Hepatocyte (in vitro differentiated cells): ENCODE data around the gene CDH18.

Experiments
- EZH2 ChIP-seq: fragments of 200-600 bp; sonication (generic); IDR thresholded peaks from 2 replicates; pipeline ENCODE4 v1.6.1; 2016; ENCODE audit warnings: antibody characterized with exemption, mild to moderate bottlenecking, borderline replicate concordance
- EZH2phosphoT487 ChIP-seq: fragments of 200-600 bp; sonication (generic); IDR thresholded peaks from one replicate; pipeline ENCODE4 v1.6.1; 2018; ENCODE audit warnings: antibody characterized with exemption, mild to moderate bottlenecking, low read depth, moderate library complexity; ENCODE audit not compliant: unreplicated experiment, severe bottlenecking
- TF ChIP-seq, protein P1 (sequence below): fragments of 200-600 bp; sonication (generic); IDR thresholded peaks from 2 replicates; pipeline ENCODE4 v1.5.1; 2016; ENCODE audit warnings: antibody characterized with exemption, mild to moderate bottlenecking; ENCODE audit not compliant: poor library complexity

DNA sequence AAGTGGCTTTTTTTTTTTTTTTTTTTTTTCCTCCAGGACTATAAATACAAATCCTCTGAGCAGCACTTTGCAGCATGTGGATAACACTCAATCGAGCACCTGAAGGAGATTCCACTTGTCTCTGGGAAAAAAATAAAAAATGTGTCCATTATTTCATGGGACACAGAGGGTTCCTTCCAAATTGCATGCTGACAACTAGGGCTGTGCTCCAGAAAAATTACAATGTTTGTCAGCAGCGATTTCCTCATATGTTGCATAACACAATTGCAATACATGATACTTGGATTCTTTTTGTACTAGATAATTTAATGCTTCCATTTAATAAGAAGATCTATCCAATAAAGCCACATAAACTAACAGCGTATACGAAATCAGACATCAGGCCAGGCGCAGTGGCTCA lies 84.4 kb downstream of the CDH18 start:
- TF ChIP-seq, protein P1, sequence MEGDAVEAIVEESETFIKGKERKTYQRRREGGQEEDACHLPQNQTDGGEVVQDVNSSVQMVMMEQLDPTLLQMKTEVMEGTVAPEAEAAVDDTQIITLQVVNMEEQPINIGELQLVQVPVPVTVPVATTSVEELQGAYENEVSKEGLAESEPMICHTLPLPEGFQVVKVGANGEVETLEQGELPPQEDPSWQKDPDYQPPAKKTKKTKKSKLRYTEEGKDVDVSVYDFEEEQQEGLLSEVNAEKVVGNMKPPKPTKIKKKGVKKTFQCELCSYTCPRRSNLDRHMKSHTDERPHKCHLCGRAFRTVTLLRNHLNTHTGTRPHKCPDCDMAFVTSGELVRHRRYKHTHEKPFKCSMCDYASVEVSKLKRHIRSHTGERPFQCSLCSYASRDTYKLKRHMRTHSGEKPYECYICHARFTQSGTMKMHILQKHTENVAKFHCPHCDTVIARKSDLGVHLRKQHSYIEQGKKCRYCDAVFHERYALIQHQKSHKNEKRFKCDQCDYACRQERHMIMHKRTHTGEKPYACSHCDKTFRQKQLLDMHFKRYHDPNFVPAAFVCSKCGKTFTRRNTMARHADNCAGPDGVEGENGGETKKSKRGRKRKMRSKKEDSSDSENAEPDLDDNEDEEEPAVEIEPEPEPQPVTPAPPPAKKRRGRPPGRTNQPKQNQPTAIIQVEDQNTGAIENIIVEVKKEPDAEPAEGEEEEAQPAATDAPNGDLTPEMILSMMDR, result no peak
- TF ChIP-seq EZH2phosphoT487 (no peak), EZH2 (no peak)
